Limb (tissue), 2 donors: ENCODE data around the gene CACNA2D4.
A peak's percentile ranks its signal among the peaks of the same experiment; 100 is the strongest.

Experiments used
- DNase-seq, 2 donors: peaks; one replicate each; pipeline ENCODE4 v3.0.0-alpha.2; 2016; ENCODE audit errors: extremely low spot score in 2 of 2

CACNA2D4 gene

DNA sequence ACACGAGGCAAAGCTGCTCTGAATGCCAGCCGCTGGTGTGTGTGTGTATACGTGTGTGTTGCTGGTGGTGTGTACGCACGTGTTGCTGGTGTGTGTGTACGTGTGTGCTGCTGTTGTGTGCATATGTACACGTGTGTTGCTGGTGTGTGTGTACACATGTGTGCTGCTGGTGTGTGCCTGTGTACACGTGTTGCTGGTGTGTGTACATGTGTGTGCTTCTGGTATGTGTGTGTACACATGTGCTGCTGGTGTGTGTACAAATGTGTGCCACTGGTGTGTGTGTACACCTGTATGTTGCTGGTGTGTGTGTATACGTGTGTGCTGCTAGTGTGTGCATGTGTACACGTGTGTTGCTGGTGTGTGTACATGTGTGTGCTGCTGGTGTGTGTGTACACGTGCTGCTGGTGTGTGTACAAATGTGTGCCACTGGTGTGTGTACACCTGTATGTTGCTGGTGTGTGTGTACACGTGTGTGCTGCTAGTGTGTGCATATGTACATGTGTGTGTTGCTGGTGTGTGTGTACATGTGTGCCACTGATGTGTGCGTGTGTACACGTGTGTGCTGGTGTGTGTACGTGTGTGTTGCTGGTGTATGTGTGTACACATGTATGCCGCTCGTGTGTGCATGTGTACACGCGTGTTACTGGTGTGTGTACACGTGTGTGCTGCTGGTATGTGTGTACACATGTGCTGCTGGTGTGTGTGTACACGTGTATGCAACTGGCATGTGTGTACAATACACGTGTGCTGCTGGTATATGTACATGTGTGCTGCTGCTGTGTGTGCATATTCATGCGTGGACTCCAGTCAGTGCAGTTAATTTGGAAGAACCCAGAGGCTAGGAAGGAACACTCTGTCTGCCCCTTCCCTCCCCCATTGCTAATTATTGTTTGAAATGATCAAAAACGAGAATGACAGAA is 47.2 kb downstream of the CACNA2D4 start:
- DNase-seq: no peak

DNA sequence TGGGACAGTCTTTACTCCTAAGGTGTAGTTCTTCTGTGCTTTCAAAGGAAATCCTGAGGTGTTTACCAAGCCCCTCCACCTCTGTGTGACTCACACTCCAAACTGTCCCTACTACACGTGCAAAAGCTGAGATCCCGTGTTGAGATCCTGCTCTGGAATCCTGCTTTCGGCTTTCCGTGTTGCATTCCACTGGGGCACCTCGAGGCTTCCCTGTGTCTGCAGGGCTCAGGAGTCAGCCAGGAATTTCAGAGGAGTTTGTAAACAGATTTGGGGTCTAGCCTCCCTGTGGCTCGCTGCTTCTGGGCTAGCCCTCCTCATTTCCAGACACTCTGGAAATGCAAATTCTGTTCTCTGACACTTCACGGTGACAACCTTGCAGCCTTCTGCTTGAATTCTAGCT is 48.4 kb downstream of the CACNA2D4 start:
- no peak for DNase-seq

GRCh38 chr12:1869145-1869544 is 49.3 kb downstream of the CACNA2D4 start:
- DNase-seq: no peak

DNA sequence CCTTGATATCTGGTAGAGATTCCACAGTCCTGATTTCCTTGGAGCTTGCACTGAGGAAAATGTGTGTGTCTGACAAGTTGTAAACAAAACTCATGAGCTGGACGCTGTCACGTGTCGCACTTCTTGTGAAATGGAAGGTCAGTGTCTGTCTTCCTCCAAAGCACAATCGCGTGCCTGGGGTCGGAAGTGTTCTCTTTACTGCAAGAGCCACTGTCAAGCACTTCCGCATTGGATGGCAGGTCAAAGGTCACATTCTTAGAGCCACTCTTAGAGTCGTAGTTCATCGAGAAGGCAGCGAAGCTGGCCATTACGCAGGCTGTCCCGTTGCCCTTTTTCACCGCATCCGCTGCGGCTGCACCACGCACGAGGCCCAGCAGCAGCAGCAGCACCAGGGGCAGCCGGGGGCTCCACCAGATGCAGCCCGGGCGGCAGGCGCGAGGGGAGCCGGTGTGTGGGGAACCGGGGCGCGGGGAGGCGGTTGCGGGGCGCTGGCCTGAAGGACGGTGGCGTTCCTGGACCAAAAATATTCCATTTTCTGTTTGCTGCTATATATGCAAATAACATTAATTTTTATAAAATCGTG is 53.1 kb downstream of the CACNA2D4 start:
- no peak for DNase-seq

DNA sequence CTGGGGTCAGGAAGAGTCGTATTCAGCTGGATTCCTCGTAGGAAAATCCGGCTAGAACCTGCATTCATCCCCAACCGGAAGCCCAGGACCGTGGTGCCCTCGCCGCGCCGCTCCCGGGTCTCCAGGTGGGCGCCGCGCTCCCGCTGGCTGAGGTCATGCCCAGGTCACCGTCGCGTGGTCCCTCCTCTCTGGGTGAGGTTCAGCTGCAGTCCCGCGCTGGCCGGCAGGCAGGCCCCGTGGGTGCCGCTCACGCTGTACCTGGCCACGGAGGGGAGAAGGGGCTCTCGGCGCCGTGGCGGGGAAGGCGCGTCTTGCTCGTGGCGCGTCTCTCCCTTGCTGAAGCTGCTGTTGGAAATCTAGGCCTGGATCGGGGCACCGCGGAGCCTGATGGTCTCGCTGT is 53.6 kb downstream of the CACNA2D4 start:
- no peak for DNase-seq

DNA sequence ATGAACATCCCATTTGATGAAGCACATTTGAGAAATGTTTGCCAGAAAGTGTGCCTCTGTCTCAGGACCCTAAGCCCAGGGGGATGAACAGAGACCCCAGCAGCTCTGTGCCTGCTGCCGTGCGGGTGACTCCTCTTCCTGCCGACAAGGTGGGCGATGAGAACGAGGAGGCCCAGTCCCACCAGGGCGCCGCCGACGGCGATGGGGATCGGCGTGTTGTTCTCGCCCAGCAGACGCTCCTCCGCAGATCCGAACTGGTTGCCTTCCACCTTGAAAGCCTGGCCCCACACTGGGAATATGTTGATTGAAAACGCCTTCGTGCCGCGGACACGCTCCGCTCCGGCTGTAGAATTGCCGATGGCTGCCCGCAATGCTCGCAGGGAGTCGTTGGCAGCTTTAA is 54.0 kb downstream of the CACNA2D4 start:
- DNase-seq: no peak

DNA sequence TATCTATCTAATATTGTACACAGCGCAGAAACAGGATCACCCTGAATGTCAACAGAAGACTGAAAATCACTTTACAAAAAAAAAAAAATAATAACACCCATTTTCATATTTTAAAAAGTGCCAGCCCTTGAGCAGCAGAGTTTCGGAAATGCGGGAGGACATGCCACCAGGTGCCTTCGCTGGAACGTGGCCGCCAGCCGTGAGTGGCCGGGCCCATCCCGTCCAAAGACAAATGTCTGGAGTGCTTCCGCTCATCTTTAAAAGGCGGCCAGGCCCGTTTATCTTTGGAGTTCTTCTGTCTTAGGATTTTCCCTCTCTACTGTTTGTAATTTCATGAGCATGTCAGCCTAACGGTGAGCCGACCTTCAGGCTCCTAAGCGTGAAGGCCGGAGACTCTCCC is 54.6 kb downstream of the CACNA2D4 start:
- no peak for DNase-seq

DNA sequence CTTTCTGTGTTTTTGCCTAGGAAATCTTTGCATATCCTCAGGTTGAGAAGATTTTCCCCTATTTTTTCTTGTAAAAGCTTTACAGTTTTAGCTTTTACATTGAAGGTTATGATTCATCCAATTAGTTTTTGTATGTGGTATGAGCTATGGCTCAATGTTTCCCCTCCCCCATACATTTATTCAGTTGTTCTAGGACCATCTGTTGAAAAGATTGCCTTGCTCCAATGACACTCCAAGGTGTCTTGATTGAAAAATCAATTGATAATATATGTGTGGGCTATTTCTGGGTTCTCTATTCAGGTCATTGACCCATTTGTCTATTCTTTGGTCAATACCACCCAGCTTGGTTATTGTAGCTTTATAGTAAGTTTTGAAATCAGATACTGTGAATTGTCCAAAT is 55.5 kb downstream of the CACNA2D4 start:
- DNase-seq: no peak

- DNase-seq: no peak
Observed at GRCh38 chr12:1859643-1860042, 58.8 kb downstream of the CACNA2D4 start.

- DNase-seq: no peak
Observed at GRCh38 chr12:1858456-1858855, 60.0 kb downstream of the CACNA2D4 start.

DNA sequence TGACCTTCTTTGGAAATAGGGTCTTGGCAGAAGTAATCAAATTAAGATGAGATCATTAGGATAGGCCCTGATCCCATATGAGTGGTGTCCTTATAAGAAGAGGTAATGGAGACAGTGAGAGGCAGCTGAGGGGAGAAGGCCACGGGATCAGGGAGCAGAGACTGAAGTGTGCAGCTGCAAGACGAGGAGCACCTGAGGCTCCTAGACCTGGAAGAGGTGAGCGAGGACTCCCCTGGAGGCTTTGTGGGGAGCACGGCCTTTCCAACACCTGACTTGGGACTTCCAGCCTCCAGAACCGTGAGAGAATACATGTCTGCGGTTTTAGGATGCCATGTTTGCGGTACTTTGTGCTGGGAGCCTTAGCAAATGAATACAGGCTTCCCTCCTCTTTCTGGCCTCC is 60.6 kb downstream of the CACNA2D4 start:
- no peak for DNase-seq

DNA sequence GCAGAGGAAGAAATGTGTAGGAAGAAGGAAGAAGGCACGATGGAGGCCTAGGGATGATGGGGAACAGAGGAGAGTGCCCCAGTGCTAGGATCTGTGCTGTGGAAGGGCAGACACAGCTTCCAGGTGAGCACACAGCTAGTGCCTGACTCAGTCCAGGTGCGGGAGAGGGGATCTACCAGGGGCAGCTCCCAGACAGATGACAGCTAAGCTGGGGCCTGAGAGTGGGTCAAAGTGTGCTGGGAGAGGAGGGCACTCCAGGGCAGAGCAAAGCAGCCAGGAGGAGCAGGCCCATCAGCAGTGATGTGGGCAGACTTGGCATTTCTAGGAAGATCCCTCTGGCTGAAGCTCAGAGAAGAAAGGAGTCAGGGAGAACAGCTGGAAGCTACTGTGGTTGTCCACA is 61.4 kb downstream of the CACNA2D4 start:
- DNase-seq: no peak

DNA sequence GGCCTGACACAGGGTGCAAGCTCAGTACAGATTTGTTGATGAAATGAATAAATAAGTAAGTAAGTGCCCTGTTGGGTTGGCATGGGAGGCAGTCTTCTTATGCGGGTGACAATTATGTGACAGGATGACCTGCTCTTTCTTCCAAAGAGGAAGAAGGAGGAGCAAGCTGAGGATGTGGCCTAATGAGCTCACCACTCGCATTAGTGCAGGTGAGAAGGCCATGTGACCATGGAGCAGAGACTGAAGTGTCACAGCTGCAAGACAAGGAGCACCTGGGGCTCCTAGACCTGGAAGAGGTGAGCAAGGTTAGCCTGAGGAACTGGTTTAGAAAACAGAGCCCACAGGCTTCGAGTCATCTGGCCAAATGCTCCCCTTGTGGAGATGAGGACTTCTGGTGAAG is 63.2 kb downstream of the CACNA2D4 start:
- DNase-seq: no peak

DNA sequence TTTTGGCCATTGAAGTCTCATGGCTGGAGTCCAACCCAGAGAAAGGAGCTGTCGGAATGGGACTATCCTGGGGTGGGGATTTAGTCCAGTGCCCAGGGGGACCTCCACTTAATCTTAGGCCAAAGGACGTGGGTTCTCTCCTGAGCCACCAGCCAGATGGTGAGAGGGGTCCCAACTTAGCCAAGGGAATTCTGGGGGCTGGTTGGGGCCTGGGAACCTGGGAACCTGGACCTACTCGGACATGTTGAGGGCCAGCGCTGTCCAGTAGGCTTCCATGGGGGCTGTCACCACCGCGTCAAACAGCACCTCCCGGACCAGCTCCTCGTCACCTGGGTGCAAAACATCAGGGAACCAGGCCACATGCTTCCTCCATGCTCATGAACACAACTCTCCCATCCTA is 64.7 kb downstream of the CACNA2D4 start:
- DNase-seq: no peak

GRCh38 chr12:1852076-1852475 is 66.4 kb downstream of the CACNA2D4 start:
- no peak for DNase-seq

- no peak for DNase-seq
Observed at GRCh38 chr12:1851151-1851701, 67.2 kb downstream of the CACNA2D4 start.

- peak in 1 of 2 donors; percentile 30 for DNase-seq
Observed at GRCh38 chr12:1848745-1849144, 69.7 kb downstream of the CACNA2D4 start.

DNA sequence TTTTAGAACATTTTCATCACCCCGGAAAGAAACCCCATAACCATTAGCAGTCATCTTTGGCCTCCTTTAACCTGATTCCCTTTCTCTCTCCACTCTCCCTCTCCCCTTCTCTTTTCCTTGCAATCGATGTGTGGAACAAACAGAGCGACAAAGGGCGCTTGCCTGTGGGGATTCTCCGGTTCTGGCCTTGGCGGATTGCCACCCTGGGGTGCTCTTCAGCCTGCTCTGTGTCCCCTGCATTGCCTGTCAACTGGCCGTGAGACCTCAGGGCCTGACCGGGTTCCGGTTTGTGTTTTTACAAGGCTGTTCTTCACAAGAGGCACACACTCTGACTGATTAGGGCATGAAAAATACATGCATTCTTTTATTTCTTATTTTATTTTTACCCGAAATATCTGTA is 70.3 kb downstream of the CACNA2D4 start:
- DNase-seq: peak in 1 of 2 donors; percentile 17

- DNase-seq: no peak
Observed at GRCh38 chr12:1847411-1847810, 71.0 kb downstream of the CACNA2D4 start.

- no peak for DNase-seq
Observed at GRCh38 chr12:1846421-1847405, 71.7 kb downstream of the CACNA2D4 start.

DNA sequence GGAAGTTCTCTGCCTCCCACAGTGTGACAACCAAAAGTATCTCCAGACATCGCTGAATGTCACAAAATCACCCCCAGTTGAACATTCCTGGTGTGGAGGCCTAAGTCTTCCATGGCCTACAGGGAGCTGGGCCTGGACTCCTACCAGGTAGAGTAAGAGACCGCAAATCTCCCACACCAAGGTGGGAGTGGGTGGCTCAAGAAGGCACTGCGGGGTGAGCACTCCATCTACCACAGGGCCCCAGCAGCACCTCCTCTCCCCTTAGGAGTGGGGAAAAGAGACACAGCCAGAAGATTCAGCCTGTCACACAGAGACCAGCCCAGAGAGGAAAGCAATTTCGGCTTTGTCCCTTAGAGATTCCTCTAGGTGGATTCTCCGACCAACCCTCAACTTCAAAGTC is 72.6 kb downstream of the CACNA2D4 start:
- DNase-seq: no peak

GRCh38 chr12:1845427-1845826 is 73.0 kb downstream of the CACNA2D4 start:
- peak in 1 of 2 donors; percentile 17 for DNase-seq
